GM12878 (cell line): ENCODE data around the gene PELI1. TPM values are rescaled to one million over a fixed set of nuclear protein-coding genes. Genes with fewer than 3 reads are reported as not detected.

Experiments
- ATF2 ChIP-seq: IDR thresholded peaks from 2 replicates; pipeline ENCODE4 v1.6.1; 2012; ENCODE audit warnings: low read length, inconsistent platforms
- BRCA1 ChIP-seq: IDR thresholded peaks from 2 replicates; pipeline ENCODE4 v1.6.1; 2011; ENCODE audit warnings: low read depth, low read length, improper control_type of control experiment
- DPF2 ChIP-seq: fragments of 450-650 bp; IDR thresholded peaks from 2 replicates; pipeline ENCODE4 v1.6.1; 2017; ENCODE audit warnings: mild to moderate bottlenecking
- E4F1 ChIP-seq: fragments of 450-650 bp; IDR thresholded peaks from 2 replicates; pipeline ENCODE4 v1.6.1; 2018; ENCODE audit warnings: borderline replicate concordance, mild to moderate bottlenecking; ENCODE audit not compliant: partially characterized antibody
- ETV6 ChIP-seq, 2 experiments: fragments of 450-650 bp in 1 of 2; IDR thresholded peaks in 1 of 2; conservative IDR thresholded peaks in 1 of 2; 2 replicates each; pipeline ENCODE4 v1.6.1; 2014; ENCODE audit warnings: antibody characterized with exemption in 1 of 2, borderline replicate concordance in 1 of 2, low read depth in 1 of 2, mild to moderate bottlenecking in 1 of 2, moderate library complexity in 1 of 2
- FOXM1 ChIP-seq: IDR thresholded peaks from 2 replicates; pipeline ENCODE4 v1.6.1; 2012; ENCODE audit warnings: low read depth, mild to moderate bottlenecking, inconsistent platforms, low read length, moderate library complexity
- GABPA ChIP-seq: IDR thresholded peaks from 2 replicates; pipeline ENCODE4 v1.6.1; 2014; ENCODE audit warnings: antibody characterized with exemption, low read depth, mild to moderate bottlenecking, inconsistent platforms
- HSF1 ChIP-seq: fragments of 150-350 bp; IDR thresholded peaks from 2 replicates; pipeline ENCODE4 v1.6.1; 2014; ENCODE audit warnings: mild to moderate bottlenecking, low read depth, low read length
- JUND ChIP-seq: IDR thresholded peaks from 2 replicates; pipeline ENCODE4 v1.6.1; 2012; ENCODE audit warnings: low read depth, mild to moderate bottlenecking, low read length, improper control_type of control experiment, moderate library complexity
- MEF2B ChIP-seq: fragments of 450-650 bp; IDR thresholded peaks from 2 replicates; pipeline ENCODE4 v1.6.1; 2018; ENCODE audit warnings: mild to moderate bottlenecking, moderate library complexity; ENCODE audit not compliant: partially characterized antibody, poor library complexity, severe bottlenecking
- MTA3 ChIP-seq: IDR thresholded peaks from 2 replicates; pipeline ENCODE4 v1.6.1; 2012; ENCODE audit warnings: low read length, inconsistent platforms, borderline replicate concordance
- NR2F1 ChIP-seq: fragments of 450-650 bp; conservative IDR thresholded peaks from 2 replicates; pipeline ENCODE4 v1.6.1; 2017; ENCODE audit warnings: mild to moderate bottlenecking
- PAX5 ChIP-seq: IDR thresholded peaks from 2 replicates; pipeline ENCODE4 v1.6.1; 2011; ENCODE audit warnings: low read depth, low read length, borderline replicate concordance
- RCOR1 ChIP-seq: conservative IDR thresholded peaks from 2 replicates; pipeline ENCODE4 v1.6.1; 2012; ENCODE audit warnings: low read depth, low read length, improper control_type of control experiment
- SIN3A ChIP-seq: IDR thresholded peaks from 2 replicates; pipeline ENCODE4 v1.6.1; 2012; ENCODE audit warnings: low read depth, low read length, improper control_type of control experiment
- SKIL ChIP-seq: fragments of 450-650 bp; IDR thresholded peaks from 2 replicates; pipeline ENCODE4 v1.6.1; 2017; ENCODE audit warnings: mild to moderate bottlenecking, low read depth, inconsistent platforms; ENCODE audit not compliant: poor library complexity, severe bottlenecking
- SMAD1 ChIP-seq: fragments of 450-650 bp; IDR thresholded peaks from 2 replicates; pipeline ENCODE4 v1.6.1; 2018; ENCODE audit warnings: mild to moderate bottlenecking, low read depth; ENCODE audit not compliant: partially characterized antibody
- SMARCA5 ChIP-seq: fragments of 450-650 bp; IDR thresholded peaks from 2 replicates; pipeline ENCODE4 v1.6.1; 2017; ENCODE audit warnings: mild to moderate bottlenecking
- WRNIP1 ChIP-seq: IDR thresholded peaks from 2 replicates; pipeline ENCODE4 v1.6.1; 2011; ENCODE audit warnings: low read depth, low read length, improper control_type of control experiment, borderline replicate concordance
- ZBTB4 ChIP-seq: fragments of 450-650 bp; formaldehyde crosslinking; IDR thresholded peaks from 2 replicates; pipeline ENCODE4 v1.4.0; 2022; ENCODE audit warnings: mild to moderate bottlenecking, moderate library complexity
- polyA plus RNA-seq, 11 experiments: library from polyadenylated mRNA; depleted of rRNA in 4 of 11; unstranded in 6 of 11; stranded (reverse) in 5 of 11; fragments of >200 nt; fragmentation: Nextera tagmentation in 4 of 11; fragmentation: Illumina TruSeq in 1 of 11; extraction: Ambion mirVana in 4 of 11; extraction: Trizol in 1 of 11; gene quantifications; 1 replicate in 1 of 11; 2 replicates in 10 of 11; pipeline versions ENCODE4 v1.2.1 to v1.2.3, GENCODE V29; 2011 to 2016; ENCODE audit warnings: inconsistent platforms in 2 of 11, missing spikeins in 2 of 11, low read depth in 1 of 11
- total RNA-seq, 4 experiments: library from RNA; depleted of rRNA in 3 of 4; stranded (reverse); fragments of >200 nt in 3 of 4; fragmentation: Illumina TruSeq in 1 of 4; extraction: Trizol in 1 of 4; gene quantifications; 2 replicates each; pipeline versions ENCODE4 v1.2.1 to v1.2.3, GENCODE V29; 2013 to 2021

PELI1 gene
- total and polyA plus RNA-seq, 10 of the 15 experiments (the other 5 are each of a cell fraction or from before 2014, with no cell fraction given) = 12.1 to 92.0 (median 39.8) TPM

GRCh38 chr2:64092502-64092901, 51.7 kb downstream of the PELI1 start (continued):
- TF ChIP-seq E4F1 = no peak
- peak; percentile 92 for TF ChIP-seq FOXM1
- peak; percentile 89 for TF ChIP-seq MEF2B
- TF ChIP-seq BRCA1 = no peak
- peak; percentile 45; the same call in 1 of the 2 replicates for TF ChIP-seq DPF2
- TF ChIP-seq SKIL = peak; percentile 67
- TF ChIP-seq NR2F1 = peak; percentile 25
- TF ChIP-seq ATF2 = peak; percentile 84
- no peak for TF ChIP-seq ETV6 (conservative IDR thresholded peaks at IDR 0.05 in 1 of 2, IDR thresholded peaks at IDR 0.05 in 1 of 2; ENCODE audit: borderline replicate concordance in 1 of 2, low read depth in 1 of 2)
- TF ChIP-seq HSF1 = no peak
- no peak for TF ChIP-seq SMARCA5
- TF ChIP-seq JUND = no peak
- no peak for TF ChIP-seq RCOR1
- TF ChIP-seq SIN3A = no peak
- TF ChIP-seq WRNIP1 = no peak
- TF ChIP-seq SMAD1 = no peak
- TF ChIP-seq ZBTB4 (CRISPR knock-in tag) = no peak
- no peak for TF ChIP-seq PAX5
- peak; percentile 18; the same call in 1 of the 2 replicates for TF ChIP-seq GABPA
- TF ChIP-seq MTA3 = peak; percentile 78; the same call in 1 of the 2 replicates
